ENCODE data around the gene HKDC1. TPM values are rescaled to one million over a fixed set of nuclear protein-coding genes. Genes with fewer than 3 reads are reported as not detected.

Gene HKDC1
- polyA plus RNA-seq, 2 of the 4 experiments (the other 2 are of a cell fraction) = 32.5 to 32.8 TPM

DNA sequence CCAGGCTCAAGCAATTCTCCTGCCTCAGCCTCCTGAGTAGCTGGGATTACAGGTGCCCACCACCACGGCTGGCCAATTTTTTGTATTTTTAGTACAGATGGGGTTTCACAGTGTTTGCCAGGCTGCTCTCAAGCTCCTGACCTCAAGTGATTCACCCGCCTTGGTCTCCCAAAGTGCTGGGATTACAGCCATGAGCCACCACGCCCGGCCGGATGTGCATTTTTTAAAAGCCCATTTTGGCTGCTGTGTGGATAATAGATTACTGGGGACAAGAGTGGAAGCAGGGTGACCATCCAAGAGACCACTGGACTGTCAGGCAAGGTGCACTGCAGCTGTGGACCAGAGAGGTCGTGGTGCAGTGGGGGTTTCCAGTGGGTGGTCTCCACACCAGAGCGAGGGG lies 21.4 kb downstream of the HKDC1 start:
- WGBS (ENCODE audit: missing lambda C conversion rate) = 78% methylated on average over 7 of the region's 7 CpGs
- DNase-seq (ENCODE audit: low read depth in 1 of 2, low spot score in 1 of 2) = no peak
- CTCF ChIA-PET = interaction anchor here (0.6 to 21.3 kb wide), 4 partner anchors 110 to 267 kb away, joined by 3 to 424 read pairs (median 4); no protein-coding TSS in a partner anchor
- Histone ChIP-seq H3K4me3 (no peak overlapping the region), H3K27ac (no peak overlapping the region), H3K4me1 (no peaks in the 10 kb centered on the region; the same call in 2 of the 3 replicates), H3K9me3 (no peaks in the 10 kb centered on the region), H3K4me2 (no peak overlapping the region)
- TF ChIP-seq CBX2 (IDR thresholded peaks at IDR 0.05; ENCODE audit: borderline replicate concordance, low read depth) = no peak
- no peak for TF ChIP-seq HOXB5 (CRISPR knock-in tag; IDR thresholded peaks at IDR 0.05)
- TF ChIP-seq, protein P1, sequence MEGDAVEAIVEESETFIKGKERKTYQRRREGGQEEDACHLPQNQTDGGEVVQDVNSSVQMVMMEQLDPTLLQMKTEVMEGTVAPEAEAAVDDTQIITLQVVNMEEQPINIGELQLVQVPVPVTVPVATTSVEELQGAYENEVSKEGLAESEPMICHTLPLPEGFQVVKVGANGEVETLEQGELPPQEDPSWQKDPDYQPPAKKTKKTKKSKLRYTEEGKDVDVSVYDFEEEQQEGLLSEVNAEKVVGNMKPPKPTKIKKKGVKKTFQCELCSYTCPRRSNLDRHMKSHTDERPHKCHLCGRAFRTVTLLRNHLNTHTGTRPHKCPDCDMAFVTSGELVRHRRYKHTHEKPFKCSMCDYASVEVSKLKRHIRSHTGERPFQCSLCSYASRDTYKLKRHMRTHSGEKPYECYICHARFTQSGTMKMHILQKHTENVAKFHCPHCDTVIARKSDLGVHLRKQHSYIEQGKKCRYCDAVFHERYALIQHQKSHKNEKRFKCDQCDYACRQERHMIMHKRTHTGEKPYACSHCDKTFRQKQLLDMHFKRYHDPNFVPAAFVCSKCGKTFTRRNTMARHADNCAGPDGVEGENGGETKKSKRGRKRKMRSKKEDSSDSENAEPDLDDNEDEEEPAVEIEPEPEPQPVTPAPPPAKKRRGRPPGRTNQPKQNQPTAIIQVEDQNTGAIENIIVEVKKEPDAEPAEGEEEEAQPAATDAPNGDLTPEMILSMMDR (IDR thresholded peaks at IDR 0.05) = no peak
- no peak for TF ChIP-seq HDAC2 (IDR thresholded peaks at IDR 0.05)
- TF ChIP-seq MYC (IDR thresholded peaks at IDR 0.05; ENCODE audit: borderline replicate concordance, low read length) = no peak
- no peak for TF ChIP-seq ZFP36 (IDR thresholded peaks at IDR 0.05; ENCODE audit: borderline replicate concordance, partially characterized antibody)
- no peak for TF ChIP-seq CEBPB (IDR thresholded peaks at IDR 0.05)
- no peak for TF ChIP-seq ZNF302 (CRISPR knock-in tag; IDR thresholded peaks at IDR 0.05)
- TF ChIP-seq MAFK (IDR thresholded peaks at IDR 0.05; ENCODE audit: partially characterized antibody) = no peak
- TF ChIP-seq CHD2 (IDR thresholded peaks at IDR 0.05; ENCODE audit: low read length, partially characterized antibody) = no peak
- TF ChIP-seq ESRRA (IDR thresholded peaks at IDR 0.05; ENCODE audit: borderline replicate concordance, low read length) = no peak
- TF ChIP-seq, protein P2, sequence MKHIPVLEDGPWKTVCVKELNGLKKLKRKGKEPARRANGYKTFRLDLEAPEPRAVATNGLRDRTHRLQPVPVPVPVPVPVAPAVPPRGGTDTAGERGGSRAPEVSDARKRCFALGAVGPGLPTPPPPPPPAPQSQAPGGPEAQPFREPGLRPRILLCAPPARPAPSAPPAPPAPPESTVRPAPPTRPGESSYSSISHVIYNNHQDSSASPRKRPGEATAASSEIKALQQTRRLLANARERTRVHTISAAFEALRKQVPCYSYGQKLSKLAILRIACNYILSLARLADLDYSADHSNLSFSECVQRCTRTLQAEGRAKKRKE (CRISPR knock-in tag; IDR thresholded peaks at IDR 0.05; ENCODE audit: low read depth) = no peak
- no peak for TF ChIP-seq NFE2L2 (conservative IDR thresholded peaks at IDR 0.05; ENCODE audit: low read length)
- no peak for TF ChIP-seq RFX5 (IDR thresholded peaks at IDR 0.05)
- TF ChIP-seq JUN (IDR thresholded peaks at IDR 0.05) = no peak
- TF ChIP-seq ZC3H11A (IDR thresholded peaks at IDR 0.05) = no peak
- no peak for TF ChIP-seq RAD21 (conservative IDR thresholded peaks at IDR 0.05 in 1 of 2, IDR thresholded peaks at IDR 0.05 in 1 of 2)
- TF ChIP-seq, protein P3, sequence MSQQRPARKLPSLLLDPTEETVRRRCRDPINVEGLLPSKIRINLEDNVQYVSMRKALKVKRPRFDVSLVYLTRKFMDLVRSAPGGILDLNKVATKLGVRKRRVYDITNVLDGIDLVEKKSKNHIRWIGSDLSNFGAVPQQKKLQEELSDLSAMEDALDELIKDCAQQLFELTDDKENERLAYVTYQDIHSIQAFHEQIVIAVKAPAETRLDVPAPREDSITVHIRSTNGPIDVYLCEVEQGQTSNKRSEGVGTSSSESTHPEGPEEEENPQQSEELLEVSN (IDR thresholded peaks at IDR 0.05; ENCODE audit: borderline replicate concordance, low read depth) = no peak
- TF ChIP-seq SMC3 (IDR thresholded peaks at IDR 0.05) = no peak
- no peak for TF ChIP-seq NR3C1 (IDR thresholded peaks at IDR 0.05)
- FAIRE-seq = no peak
- no peak for ATAC-seq
- POLR2A ChIA-PET = no interaction called here

DNA sequence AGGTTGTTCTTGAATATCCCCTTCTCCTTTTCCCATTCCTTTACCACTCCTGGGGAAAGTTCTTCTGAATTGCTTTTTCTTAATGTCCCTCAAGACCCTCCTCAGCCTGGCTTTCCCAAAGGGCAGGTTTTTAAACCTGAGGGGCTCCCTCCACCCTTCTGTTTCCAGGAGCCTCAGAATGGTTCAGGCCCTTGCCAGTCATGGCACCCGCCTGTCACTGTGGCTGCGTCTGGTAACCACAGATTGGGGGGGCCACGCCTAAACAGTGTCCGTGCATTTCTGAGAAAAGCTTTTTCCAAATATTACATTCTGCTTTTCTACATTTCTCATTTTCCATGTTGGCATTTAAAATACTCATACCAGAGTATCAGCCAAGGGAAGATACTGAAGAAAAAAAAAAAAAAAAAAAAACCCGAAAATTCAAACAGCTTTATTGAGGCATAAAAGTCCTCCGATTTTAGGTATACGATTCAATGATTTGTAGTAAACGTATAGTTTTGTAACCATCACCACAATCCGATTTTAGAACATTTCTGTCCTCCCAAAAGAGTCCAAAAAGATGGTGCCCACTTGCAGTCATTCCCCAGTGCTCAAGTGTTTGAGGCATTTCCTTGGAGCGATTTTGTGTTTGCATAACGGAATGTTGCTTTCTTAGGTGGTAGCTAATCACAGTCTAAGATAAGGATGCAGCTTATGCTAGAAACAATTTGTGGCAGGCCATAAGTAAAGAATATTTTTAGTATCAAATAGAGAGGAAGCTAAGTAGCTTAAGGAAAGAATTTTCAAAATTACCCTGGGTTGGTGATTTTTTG lies 22.1 kb downstream of the HKDC1 start:
- H3K9me3 ChIP-seq = no peaks in the 10 kb centered on the region
- FAIRE-seq (no peak), ATAC-seq (no peak), DNase-seq (ENCODE audit: low read depth in 1 of 2, low spot score in 1 of 2) (no peak)
- ChIA-PET CTCF (interaction anchor here (0.6 to 21.3 kb wide), 7 partner anchors 24 to 455 kb away, joined by 3 to 424 read pairs (median 3); no protein-coding TSS in a partner anchor), POLR2A (interaction anchor here (0.6 kb wide), 1 partner anchor 264 kb away, joined by 3 read pairs; no protein-coding TSS in a partner anchor)
- no peak for TF ChIP-seq RCOR1 (IDR thresholded peaks at IDR 0.05; ENCODE audit: low read depth, low read length)
- TF ChIP-seq ZC3H11A (IDR thresholded peaks at IDR 0.05) = no peak
- TF ChIP-seq RAD21 (conservative IDR thresholded peaks at IDR 0.05 in 1 of 2, IDR thresholded peaks at IDR 0.05 in 1 of 2) = no peak
- TF ChIP-seq ZFP36 (IDR thresholded peaks at IDR 0.05; ENCODE audit: borderline replicate concordance, partially characterized antibody) = no peak
- TF ChIP-seq CBX8 (IDR thresholded peaks at IDR 0.05) = no peak
- no peak overlapping the region for H3K4me3 ChIP-seq
- 85% methylated on average over 11 of the region's 11 CpGs for WGBS (ENCODE audit: missing lambda C conversion rate)
- H3K4me1 ChIP-seq = no peaks in the 10 kb centered on the region; the same call in 2 of the 3 replicates
- no peak overlapping the region for H3K4me2 ChIP-seq
- H3K27ac ChIP-seq = no peak overlapping the region
